IPS-11a (cell line): ENCODE measurements around the gene ZER1.
"Not testable (repeated sequence)": the region's sequence is repeated elsewhere in the genome, so short reads cannot be mapped to it uniquely, and the experiment has no call there.

Source experiments
- H3K4me3 ChIP-seq: one replicate; pipeline ENCODE4 v1.5.1; 2013; ENCODE audit warnings: low read depth, low read length, control low read depth

Gene ZER1

DNA sequence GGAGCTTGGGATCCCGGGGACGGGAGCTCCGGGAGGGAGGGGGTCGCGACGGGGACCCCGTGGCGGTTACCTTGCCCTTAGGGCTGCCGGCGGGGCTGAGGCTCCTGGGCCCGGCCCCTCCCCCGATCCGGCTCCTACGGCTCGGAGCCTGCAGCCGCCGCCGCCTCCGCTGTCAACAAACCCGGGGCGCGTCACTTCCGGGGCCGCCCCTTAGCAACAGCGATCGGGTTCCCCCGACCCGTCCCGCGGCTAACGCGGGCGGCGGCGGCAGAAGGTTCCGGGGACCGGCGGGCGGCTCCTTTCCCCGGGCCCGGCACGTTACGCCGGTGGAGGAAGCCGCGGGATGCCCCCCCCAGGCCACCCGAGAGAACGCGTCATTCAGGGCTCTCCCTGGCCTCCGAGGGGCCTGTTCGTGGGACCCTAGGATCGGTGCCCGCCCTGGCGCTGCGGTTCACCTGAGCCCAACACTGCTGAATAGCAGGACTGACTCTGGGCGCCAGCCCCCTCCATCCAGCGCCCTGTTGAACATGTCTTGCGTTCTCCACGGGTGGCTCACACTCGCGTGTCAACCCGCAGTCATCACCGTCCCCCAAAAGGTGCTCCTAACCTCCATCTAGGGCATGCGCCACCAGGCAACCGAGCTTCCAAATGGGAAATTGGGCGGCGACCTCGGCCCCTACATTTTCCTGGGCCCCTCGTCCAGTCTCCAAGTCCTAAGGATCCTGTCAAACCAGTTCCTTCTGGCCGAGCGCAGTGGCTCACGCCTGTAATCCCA is at the start of gene ZER1:
ZER1 (minus strand) TSS at position 183 of the 775 bp plus-strand sequence. CDS start 16,362 bp downstream, outside the sequence.
- peak within 1 kb of the TSS; percentile 90 for H3K4me3 ChIP-seq

DNA sequence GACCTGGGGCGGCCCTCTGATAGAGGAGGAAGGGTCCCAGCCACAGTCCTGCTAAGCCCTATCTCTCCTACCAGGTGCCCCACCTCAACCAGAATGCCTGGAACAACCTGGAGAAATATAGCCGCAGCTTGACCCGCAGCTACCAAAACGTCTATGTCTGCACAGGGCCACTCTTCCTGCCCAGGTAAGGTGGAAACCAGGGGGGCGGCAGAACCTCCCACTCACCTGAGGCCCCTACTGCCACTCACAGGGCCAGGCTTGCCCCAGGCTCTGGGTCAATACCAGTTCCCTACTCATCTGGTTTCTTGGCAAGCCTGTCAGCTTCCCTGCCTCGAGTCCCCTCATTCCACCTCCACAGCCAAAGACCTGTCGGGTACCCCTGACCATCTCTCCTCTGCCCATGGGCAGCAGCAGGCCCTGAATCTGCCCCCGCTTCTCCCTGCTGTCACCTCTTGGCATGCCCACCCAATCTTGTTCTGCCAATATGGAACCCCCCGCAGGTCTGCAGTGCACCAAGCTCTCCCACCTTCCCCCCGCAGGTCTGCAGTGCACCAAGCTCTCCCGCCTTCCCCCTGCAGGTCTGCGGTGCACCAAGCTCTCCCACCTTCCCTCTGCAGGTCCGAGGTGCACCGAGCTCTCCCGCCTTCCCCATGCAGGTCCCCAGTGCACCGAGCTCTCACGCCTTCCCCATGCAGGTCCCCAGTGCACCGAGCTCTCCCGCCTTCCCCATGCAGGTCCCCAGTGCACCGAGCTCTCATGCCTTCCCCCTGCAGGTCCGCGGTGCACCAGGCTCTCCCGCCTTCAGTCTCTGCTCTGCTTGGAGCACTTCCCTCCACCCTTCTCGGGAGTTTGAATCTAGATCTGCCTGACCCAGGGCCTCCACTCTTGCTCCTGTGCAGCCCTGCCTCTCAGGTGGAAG is 49.2 kb upstream of the ZER1 start:
- no peak overlapping the region for H3K4me3 ChIP-seq

DNA sequence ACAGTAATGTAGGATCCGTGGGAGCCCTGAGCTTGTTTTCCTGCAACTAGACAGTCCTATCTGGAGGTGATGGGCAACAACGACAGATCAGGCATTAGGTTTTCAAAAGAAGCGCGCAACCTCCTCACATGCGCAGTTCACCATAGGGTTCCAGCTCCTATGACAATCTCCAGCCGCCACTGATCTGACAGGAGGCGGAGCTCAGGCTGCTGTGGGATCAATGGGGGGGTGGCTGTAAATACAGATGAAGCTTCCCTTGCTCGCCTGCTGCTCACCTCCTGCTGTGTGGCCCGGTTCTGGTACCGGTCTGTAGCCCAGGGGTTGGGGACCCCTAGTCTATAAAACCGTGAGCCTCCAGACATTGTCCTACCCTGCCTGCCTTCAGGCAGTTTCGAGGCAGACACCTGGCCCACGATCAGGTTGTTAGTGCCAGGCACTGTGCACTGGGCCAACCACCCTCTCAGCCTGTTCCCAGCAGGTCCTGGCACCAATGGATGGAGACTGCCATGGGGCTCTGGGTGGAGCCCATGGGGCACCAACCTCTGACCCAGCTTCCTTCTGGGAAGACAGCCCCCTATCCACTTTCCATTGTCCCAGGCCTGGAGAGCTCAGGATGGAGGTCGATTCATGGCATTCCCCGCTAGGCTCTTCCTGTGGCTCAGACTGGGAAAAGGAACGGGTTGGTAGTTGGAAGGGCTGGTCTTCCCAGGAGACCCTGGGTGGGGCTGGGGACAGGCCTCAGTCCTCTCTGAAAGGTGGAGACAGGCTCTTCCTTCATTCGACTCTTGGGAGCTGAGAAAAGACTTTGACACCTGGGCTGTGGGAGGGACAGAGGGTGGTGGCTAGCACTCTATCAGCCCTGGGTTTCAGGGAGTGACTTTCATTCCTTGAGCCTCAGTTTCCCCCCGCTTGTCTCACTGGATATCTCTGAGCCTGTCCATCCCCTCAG is 48.3 kb upstream of the ZER1 start:
- no peak overlapping the region for H3K4me3 ChIP-seq

DNA sequence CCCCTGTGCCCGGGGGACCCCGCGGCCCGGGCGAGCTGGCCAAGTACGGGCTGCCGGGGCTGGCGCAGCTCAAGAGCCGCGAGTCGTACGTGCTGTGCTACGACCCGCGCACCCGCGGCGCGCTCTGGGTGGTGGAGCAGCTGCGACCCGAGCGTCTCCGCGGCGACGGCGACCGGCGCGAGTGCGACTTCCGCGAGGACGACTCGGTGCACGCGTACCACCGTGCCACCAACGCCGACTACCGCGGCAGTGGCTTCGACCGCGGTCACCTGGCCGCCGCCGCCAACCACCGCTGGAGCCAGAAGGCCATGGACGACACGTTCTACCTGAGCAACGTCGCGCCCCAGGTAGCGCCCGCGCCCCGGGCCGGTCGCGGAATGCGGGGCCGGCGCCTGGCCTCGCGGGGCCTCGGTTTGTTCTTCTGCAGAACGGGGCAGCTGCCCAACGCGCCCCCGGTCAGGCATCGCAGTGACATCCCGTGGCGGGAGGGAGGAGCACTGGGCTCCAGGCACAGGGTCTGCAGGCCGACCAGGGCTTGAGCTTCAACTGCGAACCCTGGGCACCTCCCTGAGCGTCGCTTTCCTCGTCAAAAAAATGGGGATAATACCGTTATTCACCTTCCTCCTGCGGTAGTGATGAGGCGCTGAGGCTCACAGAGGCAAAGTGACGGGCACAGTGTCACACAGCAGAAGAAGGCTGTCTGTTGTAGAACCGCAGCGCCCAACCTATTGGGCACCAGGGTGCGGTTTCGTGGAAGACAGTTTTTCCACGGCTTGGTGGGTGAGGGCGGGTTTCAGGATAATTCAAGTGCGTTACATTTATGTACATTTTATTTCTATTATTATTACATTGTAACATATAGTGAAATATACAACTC is 47.4 kb upstream of the ZER1 start:
- peak overlapping the region; percentile 62 for H3K4me3 ChIP-seq

DNA sequence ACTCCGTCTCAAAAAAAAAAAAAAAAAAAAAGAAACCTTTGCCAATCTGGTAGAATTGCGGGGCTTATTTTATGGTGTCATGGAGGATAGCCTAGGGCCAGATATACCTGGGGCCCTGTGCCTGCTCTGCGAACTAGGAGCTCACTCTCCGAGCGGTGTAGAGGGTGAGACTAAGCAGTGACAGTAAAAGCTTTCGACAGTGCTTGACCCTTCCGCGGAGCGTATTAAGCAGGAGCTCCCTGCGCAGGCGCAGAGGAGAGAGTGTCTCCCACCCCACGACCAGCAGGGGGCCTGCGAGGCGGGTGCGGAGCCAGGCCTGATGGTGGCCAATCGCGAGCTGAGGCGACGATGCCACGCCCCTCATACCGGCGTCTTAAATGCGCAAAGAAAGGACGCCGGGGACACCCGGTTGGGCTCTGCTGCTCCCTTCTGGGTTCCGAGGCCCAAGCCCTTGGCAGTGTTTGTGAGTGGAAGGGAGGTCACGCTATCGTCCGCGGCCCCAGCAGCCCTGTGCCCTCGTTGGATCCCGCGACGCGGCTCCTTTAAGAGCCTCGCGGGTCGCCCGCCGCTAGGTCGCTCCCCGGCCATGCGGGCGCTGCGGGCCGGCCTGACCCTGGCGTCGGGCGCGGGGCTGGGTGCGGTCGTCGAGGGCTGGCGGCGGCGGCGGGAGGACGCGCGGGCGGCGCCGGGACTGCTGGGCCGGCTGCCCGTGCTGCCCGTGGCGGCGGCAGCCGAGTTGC is 46.5 kb upstream of the ZER1 start, which contains the start of gene ENDOG:
ENDOG (plus strand) TSS at position 402 of the 740 bp plus-strand sequence; CDS start at position 587, 185 bp downstream.
- peak within 1 kb of the TSS; percentile 62 for H3K4me3 ChIP-seq

DNA sequence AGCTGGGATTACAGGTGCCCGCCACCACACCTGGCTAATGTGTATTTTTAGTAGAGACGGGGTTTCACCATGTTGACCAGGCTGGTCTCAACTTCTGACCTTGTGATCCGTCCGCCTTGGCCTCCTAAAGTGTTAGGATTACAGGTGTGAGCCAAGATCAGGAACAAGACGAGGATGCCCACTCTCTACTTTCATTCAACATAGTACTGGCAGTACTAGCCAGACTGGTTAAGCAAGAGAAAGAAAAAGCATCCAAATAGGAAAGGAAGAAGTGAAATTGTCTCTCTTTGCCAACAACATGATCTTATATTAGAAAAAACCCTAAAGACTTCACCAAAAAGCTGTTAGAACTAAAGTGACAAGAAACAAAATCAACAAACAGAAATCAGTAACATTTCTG is 39.1 kb upstream of the ZER1 start:
- H3K4me3 ChIP-seq, result no peak overlapping the region

DNA sequence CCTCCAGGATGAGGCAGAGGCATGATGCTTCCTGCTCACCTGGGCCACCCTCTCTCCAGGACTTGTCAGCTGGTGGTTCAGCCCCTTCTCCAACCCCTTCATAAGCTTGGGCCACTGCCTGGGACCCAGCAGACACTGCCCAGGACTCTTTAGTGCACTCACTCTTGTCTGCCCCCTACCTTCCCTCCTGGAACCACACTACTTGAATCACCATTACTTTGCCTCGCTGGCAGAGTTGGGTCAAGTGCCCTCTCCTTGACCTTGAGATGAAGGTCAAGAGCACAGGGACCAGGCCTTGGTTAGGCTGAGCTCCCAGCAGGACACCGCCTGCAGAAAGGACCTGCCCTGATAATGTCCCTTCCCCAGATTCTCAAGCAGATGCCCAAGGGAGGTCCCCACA is 38.1 kb upstream of the ZER1 start:
- no peak overlapping the region for H3K4me3 ChIP-seq

DNA sequence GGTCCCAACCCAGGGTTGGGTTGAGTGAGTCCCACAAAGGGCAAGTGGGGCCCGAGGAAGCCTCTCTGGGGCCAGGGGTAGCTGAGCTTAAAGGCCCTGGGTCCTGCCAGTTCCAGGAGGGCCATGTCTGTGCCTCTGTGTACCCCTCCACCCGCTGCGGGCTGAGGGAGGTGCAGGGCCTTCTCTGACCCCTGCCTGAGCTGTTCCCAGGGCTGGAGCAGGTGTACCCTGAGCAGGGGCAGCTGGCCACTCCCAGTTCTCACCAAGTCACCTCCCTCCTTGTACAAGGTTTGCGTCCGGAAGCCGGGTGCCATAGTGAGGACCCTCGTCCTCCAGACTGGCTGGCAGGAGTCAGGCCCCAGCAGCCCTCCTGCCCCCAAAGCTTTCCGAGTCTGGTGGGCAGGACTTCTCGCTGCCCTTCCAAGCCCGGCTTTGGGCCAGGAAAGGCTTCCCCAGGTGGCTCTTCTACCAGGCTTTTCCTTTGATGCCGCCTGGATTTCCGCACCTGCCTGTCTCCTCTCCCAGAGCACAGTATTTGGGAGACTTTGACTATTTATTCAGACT is 37.4 kb upstream of the ZER1 start:
- H3K4me3 ChIP-seq, result no peak overlapping the region

DNA sequence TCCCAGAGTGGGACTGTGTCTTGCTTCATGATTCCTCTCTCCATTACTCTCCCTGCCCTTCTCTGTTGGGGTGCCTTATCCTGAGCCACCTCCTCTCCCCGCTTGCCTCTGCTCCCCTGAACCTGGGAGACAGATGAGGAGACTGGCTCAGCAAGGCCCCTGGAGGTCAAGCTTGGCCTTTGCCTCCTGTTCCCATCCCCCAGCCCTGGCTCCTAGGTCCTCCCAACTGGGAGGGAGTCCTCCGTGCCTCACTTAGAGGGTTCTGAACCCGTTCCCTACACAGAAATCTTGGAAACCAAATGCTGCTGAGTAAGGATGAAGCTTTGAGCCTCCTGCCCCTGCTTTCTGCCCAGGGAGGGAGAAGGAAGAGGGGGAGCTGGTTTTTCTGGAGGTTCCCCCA is 36.8 kb upstream of the ZER1 start:
- H3K4me3 ChIP-seq, result no peak overlapping the region

DNA sequence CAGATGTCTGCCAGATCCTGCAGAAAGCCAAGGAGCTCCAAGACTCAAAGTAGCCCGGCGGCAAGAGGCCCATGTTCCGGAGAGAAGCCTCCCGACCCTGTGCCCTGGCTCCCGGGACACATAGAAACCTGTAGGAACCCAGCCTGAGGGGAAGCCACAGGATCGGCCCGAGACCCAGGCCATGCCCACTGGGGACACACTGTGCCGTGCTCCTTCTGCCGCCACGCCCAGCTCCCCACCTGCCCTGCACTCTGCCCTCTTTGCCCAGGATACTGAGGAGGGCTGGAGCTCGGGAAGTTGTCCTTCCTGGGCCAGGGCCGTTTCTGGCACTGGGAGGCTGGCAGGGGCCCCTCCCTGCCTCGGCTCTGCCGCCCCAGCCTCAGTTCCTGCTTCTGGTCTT is 36.1 kb upstream of the ZER1 start:
- no peak overlapping the region for H3K4me3 ChIP-seq

DNA sequence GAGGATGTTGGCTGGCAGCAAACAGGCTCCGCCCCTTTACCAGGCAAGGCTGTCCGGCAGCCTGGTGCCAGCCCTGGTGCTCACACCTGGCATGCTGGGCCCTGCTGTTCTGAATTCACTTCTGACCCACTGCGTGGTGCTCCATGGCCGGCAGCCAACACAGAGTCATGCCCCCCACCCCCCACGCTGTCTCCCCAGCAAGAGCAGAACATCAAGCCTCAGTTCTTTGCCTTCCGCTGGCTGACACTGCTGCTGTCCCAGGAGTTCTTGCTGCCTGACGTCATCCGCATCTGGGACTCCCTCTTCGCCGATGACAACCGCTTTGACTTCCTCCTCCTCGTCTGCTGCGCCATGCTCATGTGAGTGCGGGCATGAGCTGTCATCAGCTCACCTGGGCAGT is 33.9 kb upstream of the ZER1 start:
- no peak overlapping the region for H3K4me3 ChIP-seq

DNA sequence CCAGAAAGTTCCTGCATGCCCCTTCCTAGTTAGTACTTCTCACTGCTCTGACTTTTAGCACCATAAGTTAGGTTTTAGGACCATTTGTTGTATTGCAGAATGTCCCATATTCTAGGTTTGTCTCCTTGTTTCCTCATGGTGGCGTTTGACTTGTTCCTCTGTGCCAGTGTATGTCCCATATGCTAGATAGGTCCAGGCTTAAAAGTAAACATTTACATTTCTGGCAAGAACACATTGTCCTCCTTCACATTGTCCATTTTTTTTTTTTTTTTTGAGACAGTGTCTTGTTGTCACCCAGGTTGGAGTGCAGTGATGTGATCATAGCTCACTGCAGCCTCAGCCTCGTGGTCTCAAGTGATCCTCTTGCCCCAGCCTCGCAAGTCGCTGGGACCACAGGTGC is 30.8 kb upstream of the ZER1 start:
- H3K4me3 ChIP-seq, result no peak overlapping the region

DNA sequence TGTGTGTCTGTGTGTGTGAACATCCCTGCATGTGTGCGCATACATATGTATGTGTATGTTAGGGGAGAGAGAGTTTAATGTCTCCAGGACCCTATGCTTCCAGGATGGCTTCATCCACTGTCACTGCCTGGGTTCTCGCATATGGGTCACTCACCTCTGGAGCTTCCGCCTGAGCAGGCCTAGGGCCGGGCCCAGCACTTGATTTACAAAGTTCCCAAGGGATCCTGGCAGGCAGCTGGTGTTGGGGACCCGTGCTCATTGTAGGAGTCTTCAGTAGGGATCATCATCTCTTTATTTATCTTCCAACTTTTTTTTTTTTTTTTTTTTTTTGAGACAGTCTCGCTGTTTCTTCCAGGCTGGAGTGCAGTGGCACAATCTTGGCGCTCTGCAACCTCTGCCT is 28.3 kb upstream of the ZER1 start:
- H3K4me3 ChIP-seq, result no peak overlapping the region

DNA sequence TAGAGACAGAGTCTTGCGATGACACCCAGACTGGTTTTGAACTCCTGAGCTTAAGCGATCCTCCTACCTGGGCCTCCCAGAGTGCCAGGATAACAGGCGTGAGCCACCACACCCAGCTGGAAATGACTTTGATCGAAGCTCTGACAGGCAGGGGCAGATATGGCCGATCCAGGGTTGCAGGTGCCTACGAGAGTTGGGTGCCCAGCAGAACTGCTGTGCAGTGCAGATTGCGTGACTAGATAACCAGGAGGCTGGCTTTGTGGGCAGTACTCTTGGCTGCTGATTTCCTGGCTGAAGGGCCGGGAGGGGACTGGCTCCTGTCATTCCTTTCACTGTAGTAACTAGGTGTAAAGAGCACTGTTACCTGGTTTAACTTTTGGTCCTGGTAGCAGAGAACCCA is 27.2 kb upstream of the ZER1 start:
- H3K4me3 ChIP-seq, result no peak overlapping the region

DNA sequence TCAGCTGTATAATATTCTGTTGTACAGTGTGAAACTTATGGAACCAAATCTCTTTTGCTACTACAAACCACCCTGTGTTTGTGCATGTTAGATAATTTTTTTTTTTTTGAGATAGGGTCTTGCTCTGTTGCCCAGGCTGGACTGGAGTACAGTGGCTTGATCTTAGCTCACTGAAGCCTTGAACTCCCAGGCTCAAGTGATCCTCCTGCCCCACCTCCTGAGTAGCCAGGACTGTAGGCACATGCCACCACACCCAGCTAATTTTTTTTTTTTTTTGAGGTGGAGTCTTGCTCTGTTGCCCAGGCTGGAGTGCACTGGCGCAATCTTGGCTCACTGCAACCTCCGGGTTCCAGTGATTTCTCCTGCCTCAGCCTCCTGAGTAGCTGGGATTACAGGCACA is 23.2 kb upstream of the ZER1 start:
- not testable (repeated sequence) for H3K4me3 ChIP-seq

DNA sequence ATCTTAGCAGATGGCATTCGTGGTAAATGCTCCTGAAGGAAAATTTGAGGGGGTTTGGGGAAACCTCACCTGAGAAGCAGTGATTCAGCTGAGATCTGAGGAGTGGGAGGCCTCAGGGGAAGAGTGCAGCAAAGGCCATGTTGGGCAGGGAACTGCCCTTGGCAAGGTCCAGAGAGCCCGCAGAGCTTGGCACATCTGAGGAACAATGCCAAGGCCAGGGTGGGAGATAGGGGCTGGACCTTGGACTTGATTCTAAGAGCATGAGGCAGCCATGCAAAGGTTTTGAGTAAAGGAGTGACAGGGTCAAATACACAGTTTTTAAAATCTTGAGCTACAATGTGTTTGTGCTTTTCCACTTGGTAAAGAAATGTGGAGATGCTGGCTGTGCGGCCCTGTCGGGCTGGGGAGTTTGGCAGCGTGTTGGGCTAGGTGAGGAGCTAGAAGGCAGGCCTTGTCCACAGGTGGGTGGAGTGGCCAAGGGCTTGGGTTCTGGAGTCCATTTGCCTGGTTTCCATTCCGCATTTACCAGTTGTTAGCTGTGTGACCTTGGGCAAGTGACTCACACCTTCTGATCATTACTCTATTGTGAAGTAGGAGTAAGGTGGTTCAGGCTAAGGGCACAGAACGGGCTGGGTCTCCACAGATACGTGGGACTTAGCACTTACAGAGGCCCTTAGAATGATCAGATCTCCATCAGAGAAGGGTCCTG is 21.4 kb upstream of the ZER1 start:
- no peak overlapping the region for H3K4me3 ChIP-seq

DNA sequence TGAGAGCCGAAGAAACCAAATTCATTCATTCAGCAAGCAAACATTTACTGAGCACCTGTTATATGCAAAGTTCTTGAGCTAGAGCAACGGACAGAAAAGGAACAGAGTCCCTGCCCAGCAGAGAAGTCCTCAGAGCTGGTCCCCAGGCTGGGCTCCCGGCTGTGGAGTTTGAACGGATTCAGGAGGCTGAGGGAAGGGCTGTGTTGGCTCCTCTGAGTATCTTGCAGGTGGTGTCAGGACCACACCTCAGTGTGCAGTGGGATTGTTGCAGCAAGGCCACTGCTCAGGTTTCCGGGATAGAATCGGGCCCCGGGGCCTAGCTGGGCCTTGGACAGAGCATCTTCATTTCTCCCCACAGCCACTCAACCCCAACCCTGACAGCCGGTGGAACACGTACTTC is 20.4 kb upstream of the ZER1 start:
- H3K4me3 ChIP-seq, result no peak overlapping the region

DNA sequence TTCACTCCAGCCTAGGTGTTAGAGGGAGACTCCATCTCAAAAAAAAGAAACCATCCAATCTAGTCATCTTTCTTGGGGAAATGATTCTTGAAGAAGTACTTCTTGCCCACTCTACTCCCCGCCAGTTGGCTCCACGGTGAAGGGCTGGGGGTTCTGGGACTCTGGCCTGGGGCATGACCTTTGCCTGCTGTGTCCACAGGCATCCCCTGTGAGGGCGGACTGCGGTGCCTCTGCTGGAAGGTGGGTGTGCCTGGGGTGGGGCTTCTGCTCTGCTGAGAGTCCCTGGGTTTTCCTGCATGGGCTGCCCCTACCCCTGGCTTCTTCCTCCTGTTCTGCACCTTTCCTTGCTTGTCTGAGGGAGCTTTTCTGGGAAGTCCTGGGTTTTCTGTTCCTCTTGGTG is 18.8 kb upstream of the ZER1 start:
- no peak overlapping the region for H3K4me3 ChIP-seq
